ENCODE data around the gene TEAD1. TPM values are rescaled to one million over a fixed set of nuclear protein-coding genes. Genes with fewer than 3 reads are reported as not detected.

TEAD1 gene
- polyA plus RNA-seq, 1 experiment, result 113 TPM

GRCh38 chr11:12893787-12894672 is 219.8 kb downstream of the TEAD1 start:
- POLR2A ChIA-PET, result no interaction called here
- Histone ChIP-seq H3K4me3 (ENCODE audit: low read depth, low read length) (no peak overlapping the region), H3K9me3 (ENCODE audit: control insufficient read depth, insufficient read depth, low read length) (no peaks in the 10 kb centered on the region), H3K27ac (ENCODE audit: low read depth, low read length) (no peak overlapping the region), H3K27me3 (ENCODE audit: control insufficient read depth, insufficient read depth, low read length) (no peaks in the 10 kb centered on the region)
- DNase-seq (ENCODE audit: low read depth, low spot score), result no peak
- CTCF ChIA-PET, result interaction anchor here (0.7 to 1.5 kb wide), 10 partner anchors 16 to 605 kb away, joined by 3 to 7 read pairs (median 4); no protein-coding TSS in a partner anchor
- TF ChIP-seq, protein P1, sequence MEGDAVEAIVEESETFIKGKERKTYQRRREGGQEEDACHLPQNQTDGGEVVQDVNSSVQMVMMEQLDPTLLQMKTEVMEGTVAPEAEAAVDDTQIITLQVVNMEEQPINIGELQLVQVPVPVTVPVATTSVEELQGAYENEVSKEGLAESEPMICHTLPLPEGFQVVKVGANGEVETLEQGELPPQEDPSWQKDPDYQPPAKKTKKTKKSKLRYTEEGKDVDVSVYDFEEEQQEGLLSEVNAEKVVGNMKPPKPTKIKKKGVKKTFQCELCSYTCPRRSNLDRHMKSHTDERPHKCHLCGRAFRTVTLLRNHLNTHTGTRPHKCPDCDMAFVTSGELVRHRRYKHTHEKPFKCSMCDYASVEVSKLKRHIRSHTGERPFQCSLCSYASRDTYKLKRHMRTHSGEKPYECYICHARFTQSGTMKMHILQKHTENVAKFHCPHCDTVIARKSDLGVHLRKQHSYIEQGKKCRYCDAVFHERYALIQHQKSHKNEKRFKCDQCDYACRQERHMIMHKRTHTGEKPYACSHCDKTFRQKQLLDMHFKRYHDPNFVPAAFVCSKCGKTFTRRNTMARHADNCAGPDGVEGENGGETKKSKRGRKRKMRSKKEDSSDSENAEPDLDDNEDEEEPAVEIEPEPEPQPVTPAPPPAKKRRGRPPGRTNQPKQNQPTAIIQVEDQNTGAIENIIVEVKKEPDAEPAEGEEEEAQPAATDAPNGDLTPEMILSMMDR (IDR thresholded peaks at IDR 0.05; ENCODE audit: low read depth, low read length), result peak; percentile 82

DNA sequence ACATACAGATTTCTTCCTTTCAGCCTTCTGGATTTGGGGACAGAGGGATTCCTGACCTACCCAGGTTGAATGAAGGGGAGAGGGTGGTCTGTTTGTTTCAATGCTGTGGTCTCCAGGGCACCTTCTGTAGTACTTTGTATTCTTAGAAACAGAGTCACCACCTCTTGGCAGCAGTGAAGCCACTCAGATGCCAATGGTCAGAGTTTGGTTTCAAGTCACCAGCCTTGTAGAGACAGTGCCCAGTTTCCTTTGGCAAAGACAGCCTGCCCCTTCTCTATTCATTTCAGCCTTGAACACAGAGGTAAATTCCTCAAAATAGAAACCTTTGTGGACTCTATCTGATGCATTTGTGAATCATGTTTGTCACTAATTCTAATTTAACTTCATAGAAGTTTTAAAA is 223.2 kb downstream of the TEAD1 start:
- no peak overlapping the region for H3K4me3 ChIP-seq (ENCODE audit: low read depth, low read length)
- no peaks in the 10 kb centered on the region for H3K27me3 ChIP-seq (ENCODE audit: control insufficient read depth, insufficient read depth, low read length)
- ChIA-PET CTCF (interaction anchor here (1.7 kb wide), 1 partner anchor 566 kb away, joined by 5 read pairs; no protein-coding TSS in a partner anchor), POLR2A (no interaction called here)
- no peak overlapping the region for H3K27ac ChIP-seq (ENCODE audit: low read depth, low read length)
- TF ChIP-seq, protein P1 (IDR thresholded peaks at IDR 0.05; ENCODE audit: low read depth, low read length), result no peak
- DNase-seq (ENCODE audit: low read depth, low spot score), result no peak
- H3K9me3 ChIP-seq (ENCODE audit: control insufficient read depth, insufficient read depth, low read length), result no peaks in the 10 kb centered on the region

- Histone ChIP-seq H3K4me3 (ENCODE audit: low read depth, low read length) (no peak overlapping the region), H3K9me3 (ENCODE audit: control insufficient read depth, insufficient read depth, low read length) (no peaks in the 10 kb centered on the region), H3K27me3 (ENCODE audit: control insufficient read depth, insufficient read depth, low read length) (no peaks in the 10 kb centered on the region), H3K27ac (ENCODE audit: low read depth, low read length) (no peak overlapping the region)
- POLR2A ChIA-PET, result no interaction called here
- TF ChIP-seq, protein P1 (IDR thresholded peaks at IDR 0.05; ENCODE audit: low read depth, low read length), result no peak
- no peak for DNase-seq (ENCODE audit: low read depth, low spot score)
- CTCF ChIA-PET, result interaction anchor here (1.4 to 2.0 kb wide), 3 partner anchors 9 to 567 kb away, joined by 5 to 6 read pairs (median 5); no protein-coding TSS in a partner anchor
Measured at GRCh38 chr11:12897867-12898266, 223.6 kb downstream of the TEAD1 start.

- TF ChIP-seq, protein P1 (IDR thresholded peaks at IDR 0.05; ENCODE audit: low read depth, low read length), result no peak
- CTCF ChIA-PET, result interaction anchor here (0.6 to 2.1 kb wide), 5 partner anchors 12 to 612 kb away, joined by 4 to 8 read pairs (median 7); no protein-coding TSS in a partner anchor
- Histone ChIP-seq H3K4me3 (ENCODE audit: low read depth, low read length) (no peak overlapping the region), H3K27ac (ENCODE audit: low read depth, low read length) (peak overlapping the region; percentile 34), H3K9me3 (ENCODE audit: control insufficient read depth, insufficient read depth, low read length) (no peaks in the 10 kb centered on the region), H3K27me3 (ENCODE audit: control insufficient read depth, insufficient read depth, low read length) (no peaks in the 10 kb centered on the region)
- POLR2A ChIA-PET, result interaction anchor here (0.7 kb wide), 1 partner anchor 82 kb away, joined by 6 read pairs; no protein-coding TSS in a partner anchor
- DNase-seq (ENCODE audit: low read depth, low spot score), result peak; percentile 55
Measured at GRCh38 chr11:12900496-12900895, 226.3 kb downstream of the TEAD1 start.

- Histone ChIP-seq H3K4me3 (ENCODE audit: low read depth, low read length) (no peak overlapping the region), H3K9me3 (ENCODE audit: control insufficient read depth, insufficient read depth, low read length) (no peaks in the 10 kb centered on the region), H3K27ac (ENCODE audit: low read depth, low read length) (no peak overlapping the region), H3K27me3 (ENCODE audit: control insufficient read depth, insufficient read depth, low read length) (no peaks in the 10 kb centered on the region)
- CTCF ChIA-PET, result interaction anchor here (0.5 to 2.1 kb wide), 2 partner anchors 13 to 558 kb away, joined by 4 to 8 read pairs; no protein-coding TSS in a partner anchor
- POLR2A ChIA-PET, result no interaction called here
- DNase-seq (ENCODE audit: low read depth, low spot score), result no peak
- TF ChIP-seq, protein P1 (IDR thresholded peaks at IDR 0.05; ENCODE audit: low read depth, low read length), result no peak
Measured at GRCh38 chr11:12901272-12901671, 227.1 kb downstream of the TEAD1 start.

All from AG04450 (cell line).